HG03354 (cell line): ENCODE data around the gene DGCR8.
"Not testable (repeated sequence)": the region's sequence is repeated elsewhere in the genome, so short reads cannot be mapped to it uniquely, and the experiment has no call there.

ENCODE experiments used
- ATAC-seq: cut with Tn5 transposase; IDR thresholded peaks from one replicate; pipeline ENCODE4 v1.9.1; 2021; ENCODE audit warnings: mild to moderate bottlenecking; ENCODE audit not compliant: unreplicated experiment, poor library complexity, severe bottlenecking

Gene DGCR8

GRCh38 chr22:20159531-20159930, 79.5 kb downstream of the DGCR8 start:
- not testable (repeated sequence) for ATAC-seq

GRCh38 chr22:20160041-20160440, 80.0 kb downstream of the DGCR8 start:
- no peak for ATAC-seq
